HG02852 (cell line): ENCODE data around the gene PAPOLA.
A peak's percentile ranks its signal among the peaks of the same experiment; 100 is the strongest.

ENCODE experiments used
- ATAC-seq: cut with Tn5 transposase; IDR thresholded peaks from one replicate; pipeline ENCODE4 v1.9.1; 2021; ENCODE audit warnings: mild to moderate bottlenecking, moderate library complexity; ENCODE audit not compliant: unreplicated experiment

The PAPOLA gene

DNA sequence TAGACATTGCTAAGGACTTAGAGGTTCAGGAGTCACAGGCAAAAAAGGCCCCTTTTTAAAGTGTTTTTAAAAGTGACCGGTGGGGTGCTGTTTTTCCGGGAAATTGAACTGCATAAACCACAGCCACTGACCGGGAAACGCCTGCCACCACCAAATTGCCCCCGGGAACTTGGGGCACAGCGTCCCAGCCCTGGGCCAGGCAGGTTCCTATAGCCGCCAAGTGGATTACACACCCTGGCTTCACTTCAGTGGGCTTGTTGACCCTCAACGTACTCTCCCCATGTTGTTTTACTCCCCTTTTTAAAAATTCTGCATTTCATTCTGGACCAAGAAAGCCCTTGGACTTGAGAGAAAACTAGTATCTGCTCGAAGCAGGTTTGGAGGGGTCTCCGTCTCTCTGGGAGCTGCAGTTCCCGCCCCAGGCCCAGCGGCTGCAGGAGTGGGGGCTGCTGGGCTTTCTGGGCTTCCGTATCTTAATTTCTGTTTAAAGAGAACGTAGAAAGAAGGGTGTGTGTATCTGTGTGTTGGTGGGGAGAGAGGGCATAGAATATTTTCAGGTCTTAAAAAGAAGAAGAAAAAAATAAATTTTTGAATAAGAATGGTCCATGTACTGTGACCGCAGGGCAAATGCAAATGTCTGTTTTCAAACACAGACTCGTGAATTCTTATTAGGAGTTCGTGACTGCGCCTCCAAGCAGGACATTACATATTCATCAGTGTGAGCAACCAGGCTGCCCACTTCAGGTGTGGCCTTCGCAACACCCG, 82.9 kb downstream of the PAPOLA start:
- ATAC-seq: no peak

- ATAC-seq: no peak
These were observed 83.5 kb downstream of the PAPOLA start for GRCh38 chr14:96585672-96586013.

DNA sequence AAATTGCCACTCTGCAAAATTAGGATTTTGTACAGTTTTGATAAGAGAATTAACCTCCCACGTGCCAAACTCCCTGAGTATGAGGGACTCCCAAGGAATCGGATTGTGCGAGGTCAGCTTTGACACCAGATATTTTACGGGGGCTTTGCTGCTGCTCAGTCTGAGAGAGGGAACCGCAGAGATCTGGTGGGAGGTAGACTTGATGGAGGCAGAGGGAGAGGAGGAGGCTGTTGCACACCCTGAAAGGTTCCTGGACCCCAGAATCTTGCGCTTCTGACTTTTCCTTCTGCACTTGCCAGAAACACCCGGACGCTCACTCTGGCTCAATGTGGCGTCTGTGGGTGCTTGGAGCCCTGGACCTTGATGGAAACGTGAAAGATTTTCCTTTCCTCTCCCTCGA, 83.9 kb downstream of the PAPOLA start:
- ATAC-seq: no peak

DNA sequence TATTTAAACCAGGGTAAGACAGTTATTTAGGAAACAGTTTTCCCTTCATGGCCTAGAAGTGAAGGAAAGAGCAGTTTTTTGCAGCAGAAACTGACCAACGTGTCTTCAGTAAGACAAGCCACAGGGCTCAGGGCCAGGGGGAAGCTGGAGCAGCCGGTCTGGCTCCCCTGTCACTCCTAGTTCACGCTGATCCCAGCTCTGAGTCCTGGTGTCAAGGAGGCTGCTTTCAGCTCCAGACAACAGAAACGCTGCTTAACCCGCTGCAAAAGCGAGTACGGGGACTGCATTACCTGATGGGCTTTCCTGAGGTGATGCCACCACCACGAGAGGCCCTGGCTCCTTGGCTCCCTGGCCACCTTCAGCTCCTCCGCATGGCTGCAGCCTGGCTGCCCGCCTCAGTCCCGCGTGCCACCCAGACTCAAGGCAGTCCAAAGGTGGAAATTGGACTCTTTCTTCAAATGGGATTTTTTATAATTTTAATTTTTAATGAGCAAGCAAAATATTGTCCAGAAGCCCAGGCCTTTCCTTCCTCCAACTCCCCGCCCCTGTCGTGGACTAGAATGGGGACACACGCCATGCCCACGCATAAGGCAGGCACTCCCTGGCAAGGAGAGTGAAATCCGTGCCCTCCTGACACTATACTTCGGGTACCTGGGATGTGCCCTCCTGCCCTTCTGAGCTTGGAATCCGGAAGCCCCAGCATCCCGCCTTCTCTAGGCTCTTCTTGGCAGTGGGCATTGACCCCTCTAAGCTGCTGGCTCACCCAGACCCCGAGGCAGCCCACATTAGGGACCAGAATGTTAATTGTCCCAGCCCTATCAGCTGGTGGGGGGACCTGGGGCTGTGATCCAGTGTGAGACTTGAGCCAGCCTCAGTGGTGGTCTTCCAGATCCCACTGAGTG, 85.0 kb downstream of the PAPOLA start:
- ATAC-seq: no peak

GRCh38 chr14:96587823-96588385, 85.7 kb downstream of the PAPOLA start:
- no peak for ATAC-seq

DNA sequence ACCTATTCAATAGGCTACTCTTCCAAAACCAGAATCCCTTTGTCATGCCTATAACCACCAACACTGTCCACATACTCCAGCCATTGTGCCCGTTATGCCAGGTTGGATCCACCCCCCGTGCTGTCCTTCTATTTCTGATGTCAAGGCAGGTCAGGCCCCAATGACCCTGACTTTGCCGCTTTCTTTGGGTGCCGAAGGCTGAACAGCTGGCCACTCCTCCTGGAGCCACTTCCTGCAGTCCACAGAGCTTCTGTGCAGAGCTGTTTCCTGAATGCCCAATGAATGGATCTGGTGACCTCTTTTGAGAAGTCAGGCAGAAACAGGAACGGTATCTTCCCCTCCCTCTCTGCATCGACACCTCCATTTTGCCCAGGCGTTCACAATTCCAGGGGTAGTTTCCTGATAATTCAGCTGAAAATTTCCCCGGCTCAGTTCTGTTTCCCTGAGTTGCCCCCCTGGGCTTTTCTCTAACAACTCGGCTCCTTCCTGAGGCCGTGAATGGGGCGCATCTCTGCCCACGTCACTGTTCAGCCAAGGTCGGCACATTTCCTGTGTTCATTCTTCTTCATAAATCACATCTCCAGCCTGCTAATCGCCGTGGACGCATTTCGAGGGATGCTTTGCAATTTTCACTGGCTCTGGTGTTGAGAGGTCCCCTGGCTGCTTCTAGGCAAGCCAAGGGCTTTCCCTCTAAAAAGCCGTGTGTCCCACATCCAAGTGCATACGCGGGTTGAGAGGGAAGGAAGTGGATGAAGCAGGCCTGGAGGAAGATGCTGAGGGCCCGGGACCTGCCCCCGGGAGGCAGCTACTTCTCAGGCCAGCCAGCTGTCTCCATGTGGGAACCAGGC, 86.5 kb downstream of the PAPOLA start:
- no peak for ATAC-seq

DNA sequence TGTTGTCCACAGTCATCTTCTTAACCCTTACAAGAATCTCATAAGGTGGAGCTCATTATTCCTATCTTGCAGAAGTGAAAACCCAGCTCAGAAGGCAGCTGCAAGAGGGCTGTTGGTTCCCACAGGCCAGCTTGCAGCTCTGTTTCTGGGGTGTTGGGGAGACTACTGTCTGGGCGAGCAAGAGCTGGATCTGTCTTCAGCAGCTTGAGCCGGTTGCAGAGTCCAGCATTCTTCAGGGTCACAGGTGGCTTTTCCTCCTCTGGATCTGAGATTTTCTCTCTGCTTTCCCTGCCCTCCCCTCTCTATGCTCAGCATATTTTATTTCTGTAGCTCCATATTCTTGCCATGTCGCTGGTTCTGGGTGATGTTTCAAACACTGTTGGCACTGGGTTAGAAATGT, 87.4 kb downstream of the PAPOLA start:
- no peak for ATAC-seq

- ATAC-seq: no peak
These were observed 88.1 kb downstream of the PAPOLA start for GRCh38 chr14:96590190-96590864.

- peak; percentile 90 for ATAC-seq
These were observed 90.6 kb downstream of the PAPOLA start for GRCh38 chr14:96592591-96593386.

DNA sequence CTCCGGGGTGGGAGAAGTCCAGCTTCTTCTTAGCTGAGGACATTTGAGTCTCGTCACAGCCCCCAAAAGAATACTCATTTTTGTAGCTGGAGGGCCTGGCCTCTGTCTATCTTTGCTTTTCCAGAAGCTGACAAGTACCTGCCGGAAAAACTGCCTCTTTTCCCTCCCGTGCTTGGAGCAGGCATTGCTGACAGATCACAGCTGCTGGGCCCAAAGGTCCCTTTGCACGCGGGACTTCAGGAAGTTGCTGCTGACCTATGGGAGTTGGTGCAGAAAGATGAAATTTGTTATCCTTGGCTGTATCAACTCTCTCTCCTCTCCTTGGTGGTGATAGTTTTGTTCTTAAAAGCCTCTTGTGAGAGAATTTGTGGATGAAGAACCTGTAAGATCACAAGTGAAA, 92.8 kb downstream of the PAPOLA start:
- no peak for ATAC-seq

GRCh38 chr14:96597680-96598079, 95.5 kb downstream of the PAPOLA start:
- no peak for ATAC-seq

- ATAC-seq: no peak
These were observed 96.2 kb downstream of the PAPOLA start for GRCh38 chr14:96598332-96598928.

GRCh38 chr14:96599076-96599475, 96.9 kb downstream of the PAPOLA start:
- no peak for ATAC-seq

- ATAC-seq: no peak
These were observed 100.0 kb downstream of the PAPOLA start for GRCh38 chr14:96602186-96602585.

- no peak for ATAC-seq
These were observed 101.4 kb downstream of the PAPOLA start for GRCh38 chr14:96603350-96604255.

GRCh38 chr14:96614481-96614881, 112.3 kb downstream of the PAPOLA start:
- ATAC-seq: no peak

GRCh38 chr14:96616161-96616721, 114.1 kb downstream of the PAPOLA start:
- no peak for ATAC-seq
